Endothelial cell of hepatic sinusoid (primary cell): ENCODE data around the gene CT83.

Experiments used
- in situ Hi-C: cut with HindIII; loops from 2 replicates; pipeline ENCODE4 v1.10.0; 2017; ENCODE audit warnings: low sequenced_read_pairs

Gene CT83, protein sequence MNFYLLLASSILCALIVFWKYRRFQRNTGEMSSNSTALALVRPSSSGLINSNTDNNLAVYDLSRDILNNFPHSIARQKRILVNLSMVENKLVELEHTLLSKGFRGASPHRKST

DNA sequence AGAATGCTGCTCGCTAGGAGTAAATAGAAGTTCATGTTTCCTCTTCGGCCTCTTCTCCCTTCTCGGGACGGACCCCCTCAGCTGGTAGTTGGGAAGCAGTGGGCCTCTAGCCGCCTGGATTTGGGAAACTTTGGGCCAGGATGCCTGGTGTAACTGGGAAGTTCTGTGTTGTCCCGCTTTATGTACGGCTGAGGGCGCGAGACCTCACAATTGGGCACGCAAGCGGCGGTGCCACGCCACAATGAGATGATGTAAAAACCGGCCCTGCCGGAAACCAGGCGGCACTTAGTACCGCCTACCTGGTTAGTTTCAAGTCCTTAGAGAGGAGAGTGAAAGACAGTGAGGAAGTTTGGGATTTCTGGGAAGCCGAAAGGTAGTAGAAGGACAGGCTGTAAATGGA, at the start of gene CT83:
CT83 (minus strand) TSS at position 155 of the 400 bp plus-strand sequence; CDS start at position 35, 120 bp downstream.
- in situ Hi-C loops, result no loop called here

DNA sequence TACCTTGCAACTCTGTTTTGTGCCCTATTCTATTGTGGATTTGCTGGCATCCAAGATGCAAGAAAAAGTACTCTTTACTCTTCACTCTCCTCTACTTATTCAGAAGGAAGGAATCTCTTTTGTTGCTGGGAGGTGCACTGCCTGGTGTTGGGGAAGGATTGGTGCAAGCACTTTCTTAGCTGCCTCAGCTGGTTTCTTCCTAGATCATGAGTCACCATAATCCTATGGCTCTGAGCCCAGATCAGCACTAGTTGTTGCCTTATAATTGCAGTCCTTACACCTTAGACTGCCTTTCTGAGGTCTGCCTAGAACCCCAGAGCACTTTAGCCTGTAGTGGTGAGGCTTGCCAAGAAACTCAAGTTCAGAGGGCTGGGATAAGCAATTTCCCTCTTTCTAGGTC, 37.0 kb upstream of the CT83 start:
- in situ Hi-C loops, result no loop called here

DNA sequence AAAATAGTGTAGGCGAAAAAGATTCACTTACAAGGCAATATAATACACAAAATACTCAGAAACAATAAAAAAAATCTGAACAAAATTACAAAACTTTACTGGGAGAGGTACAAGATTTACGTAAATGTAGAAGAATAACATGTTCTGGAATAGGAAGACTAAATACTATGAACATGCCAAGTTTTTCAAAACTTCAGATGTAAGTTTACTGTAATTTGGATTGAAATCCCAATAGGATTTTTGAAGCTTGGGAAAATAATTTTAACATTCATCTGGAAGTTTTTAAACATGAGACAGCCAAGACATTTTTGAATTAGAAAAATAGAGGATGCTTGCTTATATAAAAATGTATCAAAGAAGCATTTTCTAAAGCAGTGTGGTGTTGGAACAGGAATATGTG, 30.5 kb upstream of the CT83 start:
- in situ Hi-C loops, result no loop called here

DNA sequence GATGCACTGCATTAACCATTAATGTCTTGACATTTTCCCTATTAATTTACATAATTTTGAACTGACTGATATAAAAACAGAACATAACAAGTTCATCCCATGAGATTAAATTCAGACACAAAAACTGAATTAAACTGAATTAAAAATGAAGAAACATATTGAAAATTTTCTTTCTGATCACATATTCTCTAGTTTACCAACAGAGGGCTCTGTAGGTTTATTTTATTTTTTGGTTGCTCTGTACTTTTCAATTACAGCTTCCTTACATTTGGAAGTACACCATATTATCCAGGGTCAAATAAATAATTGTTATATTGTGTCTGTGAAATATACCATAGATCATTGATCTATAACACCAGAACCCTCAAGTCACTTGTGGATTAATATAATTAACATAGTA, 27.3 kb upstream of the CT83 start:
- in situ Hi-C loops, result no loop called here

DNA sequence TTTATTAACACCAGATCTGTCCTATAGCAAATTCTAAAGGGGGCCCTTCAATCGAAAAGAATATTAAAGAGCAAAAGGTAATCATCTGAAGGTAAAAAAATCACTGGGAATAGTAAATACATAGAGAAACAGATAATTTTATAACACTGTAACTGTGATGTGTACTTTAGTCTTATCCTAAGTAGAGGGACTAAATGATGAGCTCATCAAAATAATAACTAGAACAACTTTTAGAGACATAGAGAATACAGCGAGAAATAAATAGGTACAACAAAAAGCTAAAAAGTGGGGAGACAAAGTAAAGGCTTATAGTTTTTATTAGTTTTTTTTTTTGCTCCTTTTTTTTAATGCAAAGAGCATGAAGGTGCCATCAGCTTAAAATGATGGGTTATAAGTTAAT, 17.3 kb upstream of the CT83 start:
- in situ Hi-C loops, result no loop called here

DNA sequence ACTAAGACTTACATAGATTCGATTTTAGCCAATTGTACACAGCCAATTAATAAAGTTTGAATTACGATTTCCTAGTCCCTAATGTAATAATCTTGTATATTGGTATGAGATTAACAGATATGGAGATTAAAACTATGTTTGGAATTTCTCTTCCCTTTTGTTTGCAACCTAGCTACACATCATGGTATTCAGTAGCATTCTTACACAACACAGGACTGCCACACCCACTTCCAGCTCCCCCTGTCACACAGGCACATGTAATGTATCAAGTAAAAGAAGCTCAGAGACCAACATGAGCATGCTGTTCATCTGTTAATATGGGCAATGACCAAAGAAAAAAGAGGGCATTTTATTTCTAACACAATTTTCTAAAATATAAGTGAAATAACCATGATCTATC, 13.6 kb downstream of the CT83 start:
- in situ Hi-C loops, result no loop called here

DNA sequence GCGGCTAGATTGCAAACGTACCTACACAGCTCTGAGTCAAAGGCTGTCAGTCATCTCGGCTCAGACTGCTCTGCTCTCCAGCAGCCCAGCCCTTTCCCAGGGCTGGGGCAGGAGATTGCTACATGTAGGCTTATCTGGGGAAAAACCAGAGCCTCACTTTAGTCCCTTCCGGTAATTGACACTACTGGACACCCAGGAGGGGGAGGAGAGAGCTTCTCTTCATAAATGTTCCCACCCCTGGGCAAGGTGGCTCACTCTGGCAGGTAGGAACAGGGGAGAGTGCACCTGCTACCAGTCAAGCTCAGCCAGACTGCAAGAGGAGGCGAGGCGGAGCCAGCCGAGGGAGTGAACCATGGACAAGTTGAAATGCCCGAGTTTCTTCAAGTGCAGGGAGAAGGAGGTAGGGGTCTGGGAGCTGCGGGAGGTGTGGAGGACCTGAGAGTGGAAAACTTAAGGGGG, 26.4 kb downstream of the CT83 start, which contains the start of gene SLC6A14:
SLC6A14 (plus strand) TSS at position 249 of the 459 bp plus-strand sequence; CDS start at position 353, 104 bp downstream.
- in situ Hi-C loops, result no loop called here

DNA sequence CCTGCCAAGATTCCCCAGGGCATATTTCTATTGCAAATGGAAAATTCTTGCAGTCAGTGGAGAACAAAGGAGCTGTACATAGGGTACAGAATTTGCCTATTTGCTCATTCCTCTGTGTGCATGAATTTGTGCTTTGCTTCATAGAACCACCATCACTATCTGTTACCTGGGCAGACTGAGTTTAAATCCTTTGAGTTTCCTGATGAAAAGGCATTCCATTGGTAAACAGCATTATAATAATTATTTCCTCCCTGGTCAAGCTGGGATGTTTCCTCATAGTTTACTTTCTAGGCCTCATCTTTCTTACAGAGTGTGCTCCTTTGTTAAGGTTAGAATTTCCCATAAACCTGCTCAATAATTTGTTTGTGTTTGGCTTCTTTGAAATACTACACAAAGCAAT, 27.2 kb downstream of the CT83 start:
- in situ Hi-C loops, result no loop called here

DNA sequence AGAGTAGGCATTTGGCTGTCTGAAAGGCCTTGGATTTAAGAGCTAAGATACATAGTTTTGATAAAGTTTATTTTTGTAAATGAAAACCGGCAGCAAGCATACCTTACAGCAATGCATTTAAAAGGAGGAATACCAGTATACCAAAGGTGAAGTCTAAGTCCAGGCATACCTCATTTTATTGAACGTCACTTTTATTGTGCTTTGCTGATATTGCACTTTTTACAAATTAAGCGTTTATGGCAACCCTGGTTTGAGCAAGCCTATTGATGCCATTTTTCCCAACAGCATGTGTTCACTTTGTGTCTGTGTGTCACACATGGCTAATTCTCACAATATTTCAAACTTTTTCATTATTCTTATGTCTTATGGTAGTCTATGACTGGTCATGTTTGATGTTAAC, 34.8 kb downstream of the CT83 start:
- in situ Hi-C loops, result no loop called here

DNA sequence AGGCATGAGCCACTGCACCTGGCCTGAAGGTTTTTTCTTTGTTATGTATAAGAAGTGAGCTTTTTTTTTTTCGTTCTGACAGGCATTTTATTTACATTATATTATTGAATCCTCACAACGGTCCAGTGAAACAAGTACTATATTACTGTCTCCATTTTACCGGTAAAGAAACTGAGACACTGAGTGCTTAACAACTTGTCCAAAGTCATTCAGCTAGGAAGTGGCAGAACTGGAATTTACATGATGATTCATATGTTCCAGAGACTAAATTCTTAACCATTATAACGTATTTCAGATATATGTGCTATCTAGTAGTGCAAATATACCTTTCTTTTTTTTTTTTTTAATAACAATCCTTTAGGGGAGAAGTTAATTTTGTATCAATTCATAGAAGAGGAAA, 44.8 kb downstream of the CT83 start:
- in situ Hi-C loops, result no loop called here

DNA sequence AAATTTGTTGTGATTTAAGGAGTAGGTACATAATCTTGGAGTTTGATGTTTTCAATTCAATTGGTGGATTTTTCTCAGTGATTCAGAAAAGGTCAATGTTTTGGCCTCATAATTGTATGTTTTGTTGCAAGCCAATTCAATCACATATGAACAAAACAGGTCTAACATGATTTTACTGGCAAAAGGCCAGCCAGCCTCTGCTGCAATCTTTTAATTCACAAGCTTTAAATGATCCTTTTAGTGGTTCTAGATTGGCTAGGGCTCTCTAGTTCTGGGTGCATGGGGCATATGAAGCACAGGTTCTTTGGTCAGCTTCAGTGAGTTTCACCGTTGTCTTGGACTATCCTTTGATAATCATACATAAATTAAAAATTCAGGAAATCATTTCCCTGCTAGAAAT, 45.6 kb downstream of the CT83 start:
- in situ Hi-C loops, result no loop called here

DNA sequence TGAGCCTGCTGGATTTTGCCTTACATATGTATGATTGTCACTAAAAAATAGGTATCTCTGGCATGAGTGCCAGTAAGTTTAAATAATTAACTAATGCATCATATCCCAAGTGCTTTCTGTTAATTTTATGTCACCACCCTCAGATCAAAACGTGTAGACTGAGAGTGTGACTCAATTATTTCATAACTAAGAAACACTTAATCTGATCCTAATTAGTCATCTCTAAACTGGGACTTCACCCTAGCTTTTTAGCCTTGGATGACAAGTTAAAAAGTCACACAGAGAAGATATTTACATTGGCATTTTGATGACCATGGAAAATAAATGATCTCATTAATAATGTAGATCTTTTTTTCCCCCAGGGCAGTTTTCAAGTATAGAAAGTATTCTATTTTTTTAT, 49.5 kb downstream of the CT83 start:
- in situ Hi-C loops, result no loop called here
